Measurements from ENCODE around the gene BTD.
A peak's percentile ranks its signal among the peaks of the same experiment; 100 is the strongest.
"Not testable (repeated sequence)": the region's sequence is repeated elsewhere in the genome, so short reads cannot be mapped to it uniquely, and the experiment has no call there.

BTD gene

GRCh38 chr3:15585111-15585845, 16.3 kb upstream of the BTD start:
- no peaks in the 10 kb centered on the region for H3K4me1 Mint-ChIP-seq
- ATAC-seq (no peak), DNase-seq (ENCODE audit: low spot score in 2 of 2) (no peak)
- H3K27ac Mint-ChIP-seq = no peak overlapping the region
- no peaks in the 10 kb centered on the region for H3K9me3 Mint-ChIP-seq
- H3K4me3 Mint-ChIP-seq = no peak overlapping the region
- peaks cover 97% of the 10 kb centered on the region for H3K36me3 Mint-ChIP-seq

- no peaks in the 10 kb centered on the region for H3K4me1 Mint-ChIP-seq
- no peak overlapping the region for H3K4me3 Mint-ChIP-seq
- H3K9me3 Mint-ChIP-seq = no peaks in the 10 kb centered on the region
- H3K36me3 Mint-ChIP-seq = peaks cover 85% of the 10 kb centered on the region
- ATAC-seq = no peak
- no peak for DNase-seq (ENCODE audit: low spot score in 2 of 2)
- no peak overlapping the region for H3K27ac Mint-ChIP-seq
Measured at GRCh38 chr3:15591242-15591641, 10.3 kb upstream of the BTD start.

GRCh38 chr3:15591928-15592327, 9.6 kb upstream of the BTD start:
- ATAC-seq = no peak
- no peak overlapping the region for H3K4me3 Mint-ChIP-seq

GRCh38 chr3:15592968-15593367, 8.6 kb upstream of the BTD start:
- peaks cover 7% of the 10 kb centered on the region for H3K4me1 Mint-ChIP-seq
- H3K4me3 Mint-ChIP-seq = no peak overlapping the region
- H3K36me3 Mint-ChIP-seq = peaks cover 85% of the 10 kb centered on the region
- H3K27ac Mint-ChIP-seq = no peak overlapping the region
- no peaks in the 10 kb centered on the region for H3K9me3 Mint-ChIP-seq
- DNase-seq (ENCODE audit: low spot score in 2 of 2) (no peak), ATAC-seq (no peak)

More at GRCh38 chr3:15591928-15592327, 9.6 kb upstream of the BTD start:
- Mint-ChIP-seq H3K9me3 (no peaks in the 10 kb centered on the region), H3K36me3 (peaks cover 85% of the 10 kb centered on the region), H3K4me1 (no peaks in the 10 kb centered on the region), H3K27ac (no peak overlapping the region)
- no peak for DNase-seq (ENCODE audit: low spot score in 2 of 2)

- Mint-ChIP-seq H3K4me1 (peaks cover 33% of the 10 kb centered on the region), H3K9me3 (no peaks in the 10 kb centered on the region), H3K4me3 (no peak overlapping the region), H3K27ac (no peak overlapping the region), H3K36me3 (peaks cover 83% of the 10 kb centered on the region)
- DNase-seq (ENCODE audit: low spot score in 2 of 2) (no peak), ATAC-seq (no peak)
Measured at GRCh38 chr3:15595955-15596354, 5.6 kb upstream of the BTD start.

- Mint-ChIP-seq H3K4me3 (peak overlapping the region; percentile 99), H3K36me3 (peaks cover 64% of the 10 kb centered on the region), H3K27ac (peak overlapping the region; percentile 98), H3K9me3 (no peaks in the 10 kb centered on the region), H3K4me1 (peaks cover 49% of the 10 kb centered on the region)
- ATAC-seq (no peak), DNase-seq (ENCODE audit: low spot score in 2 of 2) (no peak)
Measured at GRCh38 chr3:15601046-15601398, 523 bp upstream of the BTD start.

- ATAC-seq (peak; percentile 2), DNase-seq (ENCODE audit: low spot score in 2 of 2) (no peak)
- Mint-ChIP-seq H3K4me1 (peaks cover 49% of the 10 kb centered on the region), H3K36me3 (peaks cover 53% of the 10 kb centered on the region), H3K27ac (peak overlapping the region; percentile 98), H3K4me3 (peak overlapping the region; percentile 99), H3K9me3 (no peaks in the 10 kb centered on the region)
Measured at GRCh38 chr3:15602146-15602536, 596 bp downstream of the BTD start.

- H3K9me3 Mint-ChIP-seq; ATAC-seq; DNase-seq (ENCODE audit: low spot score in 2 of 2): not testable (repeated sequence)
- peaks cover 46% of the 10 kb centered on the region for H3K36me3 Mint-ChIP-seq
- peaks cover 43% of the 10 kb centered on the region for H3K4me1 Mint-ChIP-seq
- H3K27ac Mint-ChIP-seq = peak overlapping the region; percentile 98
- H3K4me3 Mint-ChIP-seq = peak overlapping the region; percentile 99
Measured at GRCh38 chr3:15602816-15603215, 1.3 kb downstream of the BTD start.

- not testable (repeated sequence) for H3K4me3 Mint-ChIP-seq; H3K9me3 Mint-ChIP-seq; H3K27ac Mint-ChIP-seq; DNase-seq (ENCODE audit: low spot score in 2 of 2); ATAC-seq
- peaks cover 29% of the 10 kb centered on the region for H3K36me3 Mint-ChIP-seq
- peaks cover 36% of the 10 kb centered on the region for H3K4me1 Mint-ChIP-seq
Measured at GRCh38 chr3:15604584-15604983, 3.0 kb downstream of the BTD start.

- Mint-ChIP-seq H3K4me3 (no peak overlapping the region), H3K36me3 (peaks cover 12% of the 10 kb centered on the region), H3K27ac (no peak overlapping the region), H3K4me1 (peaks cover 18% of the 10 kb centered on the region), H3K9me3 (no peaks in the 10 kb centered on the region)
- ATAC-seq = no peak
- no peak for DNase-seq (ENCODE audit: low spot score in 2 of 2)
Measured at GRCh38 chr3:15606434-15606891, 4.9 kb downstream of the BTD start.

GRCh38 chr3:15610082-15610759, 8.7 kb downstream of the BTD start:
- Mint-ChIP-seq H3K27ac (no peak overlapping the region), H3K36me3 (no peaks in the 10 kb centered on the region), H3K9me3 (no peaks in the 10 kb centered on the region), H3K4me1 (peaks cover 13% of the 10 kb centered on the region), H3K4me3 (no peak overlapping the region)
- no peak for ATAC-seq
- DNase-seq (ENCODE audit: low spot score in 2 of 2) = no peak

- Mint-ChIP-seq H3K4me1 (peaks cover 13% of the 10 kb centered on the region), H3K36me3 (no peaks in the 10 kb centered on the region), H3K9me3 (no peaks in the 10 kb centered on the region), H3K4me3 (no peak overlapping the region), H3K27ac (no peak overlapping the region)
- DNase-seq (ENCODE audit: low spot score in 2 of 2) = no peak
- no peak for ATAC-seq
Measured at GRCh38 chr3:15611018-15611417, 9.5 kb downstream of the BTD start.

- H3K4me1 Mint-ChIP-seq = peaks cover 13% of the 10 kb centered on the region
- no peak overlapping the region for H3K27ac Mint-ChIP-seq
- no peak for ATAC-seq
- no peaks in the 10 kb centered on the region for H3K36me3 Mint-ChIP-seq
- H3K4me3 Mint-ChIP-seq = no peak overlapping the region
- no peak for DNase-seq (ENCODE audit: low spot score in 2 of 2)
- no peaks in the 10 kb centered on the region for H3K9me3 Mint-ChIP-seq
Measured at GRCh38 chr3:15612001-15612400, 10.5 kb downstream of the BTD start.

- no peak for ATAC-seq
- H3K36me3 Mint-ChIP-seq = no peaks in the 10 kb centered on the region
- no peak for DNase-seq (ENCODE audit: low spot score in 2 of 2)
- peaks cover 7% of the 10 kb centered on the region for H3K4me1 Mint-ChIP-seq
- H3K9me3 Mint-ChIP-seq = peaks cover 5% of the 10 kb centered on the region
- H3K27ac Mint-ChIP-seq = no peak overlapping the region
- H3K4me3 Mint-ChIP-seq = no peak overlapping the region
Measured at GRCh38 chr3:15614958-15615357, 13.4 kb downstream of the BTD start.

GRCh38 chr3:15616053-15616452, 14.5 kb downstream of the BTD start:
- Mint-ChIP-seq H3K4me3 (no peak overlapping the region), H3K27ac (no peak overlapping the region), H3K9me3 (peaks cover 5% of the 10 kb centered on the region), H3K4me1 (peaks cover 7% of the 10 kb centered on the region), H3K36me3 (no peaks in the 10 kb centered on the region)
- DNase-seq (ENCODE audit: low spot score in 2 of 2) (no peak), ATAC-seq (no peak)
